OCI-M2 (cell line): ENCODE data around the gene TGFB2.

ENCODE experiments used
- DNase-seq: peaks from one replicate; lab custom pipeline; 2025; ENCODE audit not compliant: unreplicated experiment; lab: John Stamatoyannopoulos, UW

TGFB2 gene

DNA sequence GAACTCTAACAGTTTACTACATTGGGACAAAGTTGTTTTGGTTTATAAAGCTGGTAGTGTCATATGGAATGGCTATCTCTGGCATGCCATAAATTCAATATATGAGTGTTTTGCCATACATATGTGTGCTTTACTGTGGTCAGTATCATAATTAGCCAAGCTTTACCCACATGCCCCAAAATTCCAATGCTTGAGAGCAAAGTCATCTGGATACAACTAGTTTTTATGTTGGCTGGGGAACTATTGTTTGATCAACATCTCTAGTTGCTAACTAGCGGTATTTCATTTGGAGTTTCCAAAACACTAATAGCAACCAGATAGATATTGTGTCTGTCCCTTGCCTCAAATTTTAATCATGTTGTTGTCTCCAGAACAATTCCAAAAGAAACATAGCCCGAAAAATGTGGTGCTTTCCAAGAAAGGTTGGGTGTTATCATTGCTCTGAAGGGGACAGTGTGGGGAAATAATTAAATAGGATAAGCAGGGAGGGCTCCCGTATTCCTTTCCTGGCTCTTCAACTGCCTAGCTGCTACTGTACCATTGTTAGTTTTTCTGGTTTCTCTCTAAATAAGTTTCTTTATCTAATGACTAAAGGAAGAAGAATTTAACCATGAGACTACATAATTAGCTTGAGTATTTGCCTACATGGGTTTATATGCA is 136.1 kb downstream of the TGFB2 start:
- DNase-seq, result no peak

- no peak for DNase-seq
Measured at GRCh38 chr1:218482683-218483082, 137.5 kb downstream of the TGFB2 start.

DNA sequence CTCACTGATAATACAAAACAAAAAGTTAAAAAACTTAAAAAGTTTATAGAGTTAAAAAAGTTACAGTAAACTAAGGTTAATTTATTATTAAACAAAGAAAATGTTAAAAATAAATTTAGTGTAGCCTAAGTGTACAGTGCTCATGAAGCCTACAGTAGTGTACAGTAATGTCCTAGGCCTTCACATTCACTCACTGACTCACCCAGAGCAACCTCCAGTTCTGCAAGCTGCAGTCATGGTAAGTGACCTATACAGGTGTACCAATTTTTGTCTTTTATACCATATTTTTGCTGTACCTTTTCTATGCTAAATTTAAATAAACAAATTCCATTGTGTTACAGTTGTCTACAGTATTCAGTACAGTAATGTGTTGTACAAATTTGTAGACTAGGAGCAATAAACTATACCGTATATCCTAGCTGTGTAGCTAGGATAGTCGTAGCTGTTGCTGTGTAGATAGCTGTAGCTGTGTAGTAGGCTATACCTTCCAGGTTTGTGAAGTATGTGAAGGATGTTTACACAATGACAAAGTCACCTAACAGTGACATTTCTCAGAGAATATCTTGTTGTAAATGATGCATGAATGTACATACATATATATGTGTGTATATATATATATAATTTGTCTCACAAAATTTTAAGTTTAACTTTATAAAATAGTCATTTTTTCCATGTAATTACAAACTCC is 140.2 kb downstream of the TGFB2 start:
- no peak for DNase-seq

- DNase-seq, result no peak
Measured at GRCh38 chr1:218488531-218488930, 143.4 kb downstream of the TGFB2 start.

DNA sequence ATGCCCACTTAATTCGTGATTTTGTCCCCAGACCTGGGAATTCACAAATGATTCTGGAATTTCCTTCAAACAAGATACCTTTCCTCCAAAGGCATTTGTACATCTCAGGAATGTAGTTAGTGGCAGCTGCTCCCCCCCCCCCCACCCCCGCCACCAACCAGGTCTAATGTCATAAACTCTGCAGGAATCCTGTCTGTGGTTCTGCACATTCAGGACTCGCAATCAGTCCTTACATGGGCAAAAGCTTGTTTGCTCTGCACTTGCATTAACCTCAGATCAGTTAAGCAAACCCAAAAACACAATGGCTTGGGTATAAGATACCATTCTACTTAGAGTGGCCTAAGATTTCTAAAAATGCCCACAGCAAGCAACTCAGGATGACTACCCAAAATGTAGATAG is 143.8 kb downstream of the TGFB2 start:
- no peak for DNase-seq

- DNase-seq, result no peak
Measured at GRCh38 chr1:218490406-218490922, 145.3 kb downstream of the TGFB2 start.

- no peak for DNase-seq
Measured at GRCh38 chr1:218492874-218493273, 147.7 kb downstream of the TGFB2 start.

- no peak for DNase-seq
Measured at GRCh38 chr1:218493986-218494385, 148.8 kb downstream of the TGFB2 start.
